Effector memory CD4-positive, alpha-beta T cell (primary cell): ENCODE results near the gene ATG2B.
"Not testable (repeated sequence)": the region's sequence is repeated elsewhere in the genome, so short reads cannot be mapped to it uniquely, and the experiment has no call there.

Experiments used
- DNase-seq, 3 donors: peaks; one replicate each; pipeline ENCODE4 v3.0.0-alpha.2; 2020
- H3K27ac ChIP-seq: 2 replicates; pipeline ENCODE4 v1.7.0; 2013; ENCODE audit warnings: mild to moderate bottlenecking, low read length, moderate library complexity; ENCODE audit not compliant: insufficient read depth, poor library complexity, severe bottlenecking
- H3K27me3 ChIP-seq: replicated peaks from 2 replicates; pipeline ENCODE4 v1.7.0; 2013; ENCODE audit warnings: mild to moderate bottlenecking, low read length; ENCODE audit not compliant: insufficient read depth, control insufficient read depth, poor library complexity, severe bottlenecking
- H3K36me3 ChIP-seq: 2 replicates; pipeline ENCODE4 v1.7.0; 2013; ENCODE audit warnings: mild to moderate bottlenecking, low read length, moderate library complexity; ENCODE audit not compliant: control insufficient read depth, insufficient read depth
- H3K4me1 ChIP-seq: 2 replicates; pipeline ENCODE4 v1.7.0; 2013; ENCODE audit warnings: low read length, mild to moderate bottlenecking; ENCODE audit not compliant: control insufficient read depth, insufficient read depth, poor library complexity, severe bottlenecking
- H3K4me3 ChIP-seq: 2 replicates; pipeline ENCODE4 v1.7.0; 2013; ENCODE audit warnings: low read length, low read depth, mild to moderate bottlenecking; ENCODE audit not compliant: insufficient read depth, poor library complexity, severe bottlenecking
- H3K9me3 ChIP-seq: 2 replicates; pipeline ENCODE4 v1.7.0; 2013; ENCODE audit warnings: mild to moderate bottlenecking, low read length, moderate library complexity; ENCODE audit not compliant: control insufficient read depth

ATG2B gene

DNA sequence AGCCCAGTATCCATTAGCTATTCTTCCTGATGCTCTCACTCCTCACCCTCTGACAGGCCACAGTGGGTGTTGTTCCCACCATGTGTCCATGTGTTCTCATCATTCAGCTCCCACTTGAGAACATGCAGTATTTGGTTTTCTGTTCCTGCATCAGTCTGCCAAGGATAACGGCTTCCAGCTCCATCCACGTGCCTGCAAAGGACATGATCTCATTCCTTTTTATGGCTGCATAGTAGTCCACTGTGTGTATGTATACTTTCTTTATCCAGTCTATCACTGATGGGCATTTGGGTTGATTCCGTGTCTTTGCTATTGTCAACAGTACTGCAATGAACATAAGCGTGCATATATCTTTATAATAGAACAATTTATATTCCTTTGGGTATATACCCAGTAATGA lies 8.9 kb downstream of the ATG2B start:
- no peaks in the 10 kb centered on the region for H3K9me3 ChIP-seq
- no peak for DNase-seq
- no peaks in the 10 kb centered on the region for H3K27me3 ChIP-seq
- H3K27ac ChIP-seq, result no peak overlapping the region
- H3K36me3 ChIP-seq, result no peaks in the 10 kb centered on the region
- H3K4me3 ChIP-seq, result no peak overlapping the region
- no peaks in the 10 kb centered on the region for H3K4me1 ChIP-seq

- Histone ChIP-seq H3K27ac (no peak overlapping the region), H3K4me1 (no peaks in the 10 kb centered on the region), H3K4me3 (no peak overlapping the region), H3K9me3 (no peaks in the 10 kb centered on the region), H3K36me3 (no peaks in the 10 kb centered on the region), H3K27me3 (no peaks in the 10 kb centered on the region)
- no peak for DNase-seq
Observed at GRCh38 chr14:96352708-96353107, 10.4 kb downstream of the ATG2B start.

DNA sequence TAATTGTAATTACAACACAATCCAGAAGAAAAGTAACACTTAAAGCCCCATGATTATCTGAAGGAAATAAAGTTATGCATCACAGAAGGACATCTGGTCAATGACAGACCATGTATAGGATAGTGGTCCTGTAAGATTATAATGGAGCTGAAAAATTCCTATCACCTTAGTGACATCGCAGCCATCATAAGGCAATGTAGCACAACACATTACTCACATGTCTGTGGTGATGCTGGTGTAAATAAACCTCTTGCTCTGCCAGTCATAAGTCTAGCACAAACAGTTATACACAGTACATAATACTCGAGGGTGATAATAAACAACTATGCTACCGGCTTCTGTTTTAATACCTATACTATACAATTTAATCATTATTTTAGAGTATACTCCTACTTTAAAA lies 11.2 kb downstream of the ATG2B start:
- H3K36me3 ChIP-seq, result no peaks in the 10 kb centered on the region
- H3K4me3 ChIP-seq, result no peak overlapping the region
- H3K27ac ChIP-seq, result no peak overlapping the region
- H3K4me1 ChIP-seq, result no peaks in the 10 kb centered on the region
- H3K9me3 ChIP-seq, result no peaks in the 10 kb centered on the region
- DNase-seq, result no peak
- H3K27me3 ChIP-seq, result no peaks in the 10 kb centered on the region

DNA sequence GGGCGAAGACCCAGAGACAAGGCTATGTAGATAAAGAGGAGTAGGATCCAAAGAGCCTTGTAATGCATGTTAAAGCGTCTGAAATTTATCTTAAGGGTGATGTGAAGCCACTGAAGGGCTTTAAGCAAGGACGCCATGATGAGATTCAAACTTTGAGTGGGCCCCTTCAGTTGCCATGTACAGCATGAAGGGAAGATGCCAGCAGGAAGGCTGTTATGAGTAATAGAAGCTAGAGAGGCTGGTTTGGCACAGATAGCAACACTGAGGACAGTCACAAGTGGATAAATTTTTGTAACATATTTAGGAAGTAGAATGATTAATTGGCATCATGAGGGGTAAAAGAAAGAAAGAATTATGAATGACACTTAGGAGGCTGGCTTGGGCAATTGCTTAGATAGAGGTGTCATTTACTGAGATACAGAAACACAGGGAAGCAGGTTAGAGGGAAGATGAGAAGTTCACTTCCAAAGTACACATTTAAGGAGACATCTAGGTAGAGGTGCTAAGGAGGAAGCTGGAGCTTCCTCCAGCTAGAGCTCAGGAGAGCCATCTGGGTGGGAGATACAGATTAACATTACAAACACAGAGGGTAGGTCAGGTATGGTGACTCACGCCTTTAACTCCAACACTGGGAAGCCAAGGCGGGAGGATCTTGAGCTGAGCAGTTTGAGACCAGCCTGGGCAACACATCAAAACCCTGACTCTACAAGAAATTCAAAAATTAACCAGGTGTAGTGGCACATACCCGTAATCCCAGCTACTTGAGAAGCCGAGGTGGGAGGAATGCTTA lies 13.7 kb downstream of the ATG2B start:
- Histone ChIP-seq H3K27ac (no peak overlapping the region), H3K4me3 (no peak overlapping the region), H3K9me3 (no peaks in the 10 kb centered on the region), H3K36me3 (no peaks in the 10 kb centered on the region), H3K4me1 (no peaks in the 10 kb centered on the region), H3K27me3 (no peaks in the 10 kb centered on the region)
- DNase-seq, result no peak

- H3K9me3 ChIP-seq, H3K36me3 ChIP-seq, H3K27me3 ChIP-seq, H3K4me3 ChIP-seq, H3K4me1 ChIP-seq, H3K27ac ChIP-seq, DNase-seq: not testable (repeated sequence)
Observed at GRCh38 chr14:96347957-96348356, 15.2 kb downstream of the ATG2B start.

DNA sequence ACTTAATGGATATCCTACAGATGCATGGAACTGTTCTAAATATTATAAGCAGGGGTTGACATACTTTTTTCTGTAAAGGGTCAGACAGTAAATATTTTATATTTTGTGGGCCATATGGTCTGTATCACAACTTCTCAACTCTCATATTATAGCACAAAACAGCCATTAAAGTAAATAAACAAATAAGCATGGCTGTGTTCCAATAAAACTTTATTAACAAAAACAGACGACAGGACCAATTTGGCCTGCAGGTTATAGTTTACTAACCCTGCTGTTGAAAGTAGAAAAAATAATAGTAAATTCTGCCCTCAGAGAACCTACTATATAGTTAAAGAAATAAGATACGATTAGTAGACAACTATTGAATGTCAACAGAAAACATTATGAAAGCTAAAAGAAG lies 17.5 kb downstream of the ATG2B start:
- H3K36me3 ChIP-seq, result peaks cover 5% of the 10 kb centered on the region
- no peaks in the 10 kb centered on the region for H3K27me3 ChIP-seq
- no peaks in the 10 kb centered on the region for H3K9me3 ChIP-seq
- H3K4me1 ChIP-seq, result no peaks in the 10 kb centered on the region
- H3K27ac ChIP-seq, result no peak overlapping the region
- DNase-seq, result no peak
- no peak overlapping the region for H3K4me3 ChIP-seq

DNA sequence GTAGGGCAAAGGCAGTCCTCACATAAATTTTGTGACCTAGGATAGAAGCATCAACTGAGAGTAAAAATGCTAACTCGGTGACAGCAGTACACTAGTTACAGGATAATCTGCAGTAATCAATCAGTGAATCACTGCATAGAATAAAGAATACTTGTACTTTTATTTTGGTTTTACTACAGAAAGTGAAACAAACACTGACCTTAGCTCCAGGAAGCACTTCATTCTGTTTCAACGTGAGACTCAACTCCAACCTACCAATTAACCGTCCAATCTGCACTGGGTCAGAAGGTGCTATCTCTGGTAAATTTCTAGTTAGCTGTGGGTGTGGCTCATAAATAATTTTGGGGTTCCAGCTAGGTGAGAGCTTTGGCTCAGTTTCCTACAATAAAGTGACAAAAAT lies 21.8 kb downstream of the ATG2B start:
- Histone ChIP-seq H3K27me3 (no peaks in the 10 kb centered on the region), H3K4me1 (no peaks in the 10 kb centered on the region), H3K36me3 (peaks cover 18% of the 10 kb centered on the region), H3K9me3 (no peaks in the 10 kb centered on the region), H3K4me3 (no peak overlapping the region), H3K27ac (no peak overlapping the region)
- DNase-seq, result no peak

- no peaks in the 10 kb centered on the region for H3K4me1 ChIP-seq
- DNase-seq, result no peak
- H3K36me3 ChIP-seq, result peaks cover 25% of the 10 kb centered on the region
- H3K27me3 ChIP-seq, result no peaks in the 10 kb centered on the region
- H3K27ac ChIP-seq, result no peak overlapping the region
- H3K4me3 ChIP-seq, result no peak overlapping the region
- no peaks in the 10 kb centered on the region for H3K9me3 ChIP-seq
Observed at GRCh38 chr14:96338551-96338950, 24.6 kb downstream of the ATG2B start.

GRCh38 chr14:96324219-96324618 lies 38.9 kb downstream of the ATG2B start:
- H3K27ac ChIP-seq, result no peak overlapping the region
- no peak for DNase-seq
- no peaks in the 10 kb centered on the region for H3K27me3 ChIP-seq
- H3K4me1 ChIP-seq, result no peaks in the 10 kb centered on the region
- no peak overlapping the region for H3K4me3 ChIP-seq
- peaks cover 33% of the 10 kb centered on the region for H3K36me3 ChIP-seq
- H3K9me3 ChIP-seq, result no peaks in the 10 kb centered on the region

GRCh38 chr14:96320605-96321004 lies 42.5 kb downstream of the ATG2B start:
- H3K4me1 ChIP-seq, result no peaks in the 10 kb centered on the region
- no peak for DNase-seq
- no peaks in the 10 kb centered on the region for H3K9me3 ChIP-seq
- H3K36me3 ChIP-seq, result peaks cover 41% of the 10 kb centered on the region
- no peaks in the 10 kb centered on the region for H3K27me3 ChIP-seq
- H3K27ac ChIP-seq, result no peak overlapping the region
- no peak overlapping the region for H3K4me3 ChIP-seq
